ENCODE results near the gene SNX18. TPM values are rescaled to one million over a fixed set of nuclear protein-coding genes. Genes with fewer than 3 reads are reported as not detected.

SNX18 gene
- total and polyA plus RNA-seq, 2 of the 8 experiments (the other 6 are each of a cell fraction or from before 2014, with no cell fraction given) = 5.8 to 17.7 TPM

- TF ChIP-seq SP1 (IDR thresholded peaks at IDR 0.05; ENCODE audit: low read depth, low read length) = no peak
- TF ChIP-seq TAF7 (optimal IDR thresholded peaks at IDR 0.05; ENCODE audit: borderline replicate concordance, low read depth, low read length) = no peak
- no peak for TF ChIP-seq RAD21 (IDR thresholded peaks at IDR 0.05 in 1 of 2, conservative IDR thresholded peaks at IDR 0.05 in 1 of 2; ENCODE audit: low read depth in 2 of 2, low read length in 2 of 2)
- no peak for TF ChIP-seq POU5F1 (IDR thresholded peaks at IDR 0.05; ENCODE audit: low read depth, low read length)
- TF ChIP-seq SUZ12 (IDR thresholded peaks at IDR 0.05; ENCODE audit: low read length) = no peak
- no peak for TF ChIP-seq CHD7 (IDR thresholded peaks at IDR 0.05; ENCODE audit: insufficient replicate concordance, low read length)
- no peak for TF ChIP-seq EP300 (IDR thresholded peaks at IDR 0.05; ENCODE audit: borderline replicate concordance in 1 of 2, low read depth in 2 of 2, low read length in 2 of 2)
Observed at GRCh38 chr5:54577937-54578653, 60.5 kb downstream of the SNX18 start (continued).

Data from H1 (cell line).